Osteocyte (in vitro differentiated cells): Measurements from ENCODE around the gene KIAA1958. TPM values are rescaled to one million over a fixed set of nuclear protein-coding genes. Genes with fewer than 3 reads are reported as not detected.

Experiments used
- DNase-seq: peaks from one replicate; pipeline ENCODE4 v3.0.0; 2021; ENCODE audit warnings: mixed read lengths; ENCODE audit not compliant: unreplicated experiment; ENCODE audit errors: extremely low spot score
- H3K27ac Mint-ChIP-seq: one replicate; pipeline ENCODE4 v1.8.0; 2021; ENCODE audit warnings: mild to moderate bottlenecking, mixed read lengths; ENCODE audit not compliant: unreplicated experiment
- H3K27me3 Mint-ChIP-seq: one replicate; pipeline ENCODE4 v1.8.0; 2021; ENCODE audit warnings: mixed read lengths; ENCODE audit not compliant: unreplicated experiment
- H3K36me3 Mint-ChIP-seq: one replicate; pipeline ENCODE4 v1.8.0; 2021; ENCODE audit warnings: mixed read lengths; ENCODE audit not compliant: unreplicated experiment
- H3K4me1 Mint-ChIP-seq: one replicate; pipeline ENCODE4 v1.8.0; 2021; ENCODE audit warnings: mixed read lengths; ENCODE audit not compliant: unreplicated experiment
- H3K4me3 Mint-ChIP-seq: one replicate; pipeline ENCODE4 v1.8.0; 2021; ENCODE audit warnings: mild to moderate bottlenecking, moderate library complexity, mixed read lengths; ENCODE audit not compliant: unreplicated experiment
- H3K9me3 Mint-ChIP-seq: one replicate; pipeline ENCODE4 v1.8.0; 2021; ENCODE audit warnings: mixed read lengths; ENCODE audit not compliant: unreplicated experiment
- total RNA-seq: library from RNA; stranded (reverse); gene quantifications from 2 replicates; pipeline ENCODE4 v1.2.1, GENCODE V29; 2021
- TF ChIP-seq, protein P1 (sequence below): fragments of 200-600 bp; sonication (generic); IDR thresholded peaks from 2 replicates; pipeline ENCODE4 v1.5.0; 2021; ENCODE audit warnings: antibody characterized with exemption, mild to moderate bottlenecking, moderate library complexity

KIAA1958 gene
- total RNA-seq, 1 donor from 2014 or later = 4.9 TPM

DNA sequence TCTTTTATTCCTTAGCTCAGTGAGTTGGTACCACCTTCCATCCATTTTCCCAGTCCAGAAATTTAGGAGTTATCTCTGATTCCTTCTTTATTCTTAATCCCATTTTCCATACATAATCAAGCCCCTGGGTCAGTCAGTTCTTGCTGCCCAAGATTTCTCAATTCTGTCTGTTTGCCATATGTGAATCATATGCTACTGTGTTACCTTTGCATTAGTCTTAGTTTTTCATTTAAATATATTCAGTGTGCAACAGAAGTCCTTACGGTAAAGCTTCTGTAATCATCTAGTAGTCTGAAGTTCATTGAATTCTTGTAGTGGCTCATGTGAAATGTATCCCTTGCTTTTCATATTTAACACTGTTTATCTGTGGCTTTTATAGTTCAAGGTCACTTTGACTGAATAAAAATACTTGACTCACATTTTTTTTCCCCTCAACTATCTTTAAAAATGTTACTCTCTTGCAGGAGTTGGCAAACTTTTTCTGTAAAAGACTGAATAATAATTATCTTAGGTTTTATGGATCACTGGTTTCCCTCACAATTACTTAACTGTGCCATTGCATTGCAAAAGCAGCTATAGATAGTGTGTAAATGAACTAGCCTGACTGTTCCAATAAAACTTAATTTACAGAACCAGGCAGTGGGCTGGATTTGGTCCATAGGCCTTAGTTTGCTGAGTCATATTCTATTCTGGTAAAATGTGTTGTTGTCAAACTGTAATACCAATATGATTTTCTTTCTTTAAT lies 6.9 kb downstream of the KIAA1958 start:
- Mint-ChIP-seq H3K9me3 (peaks cover 29% of the 10 kb centered on the region), H3K4me3 (no peak overlapping the region), H3K4me1 (peaks cover 10% of the 10 kb centered on the region), H3K27ac (no peak overlapping the region), H3K27me3 (no peaks in the 10 kb centered on the region), H3K36me3 (peaks cover 29% of the 10 kb centered on the region)
- DNase-seq = no peak
- TF ChIP-seq, protein P1, sequence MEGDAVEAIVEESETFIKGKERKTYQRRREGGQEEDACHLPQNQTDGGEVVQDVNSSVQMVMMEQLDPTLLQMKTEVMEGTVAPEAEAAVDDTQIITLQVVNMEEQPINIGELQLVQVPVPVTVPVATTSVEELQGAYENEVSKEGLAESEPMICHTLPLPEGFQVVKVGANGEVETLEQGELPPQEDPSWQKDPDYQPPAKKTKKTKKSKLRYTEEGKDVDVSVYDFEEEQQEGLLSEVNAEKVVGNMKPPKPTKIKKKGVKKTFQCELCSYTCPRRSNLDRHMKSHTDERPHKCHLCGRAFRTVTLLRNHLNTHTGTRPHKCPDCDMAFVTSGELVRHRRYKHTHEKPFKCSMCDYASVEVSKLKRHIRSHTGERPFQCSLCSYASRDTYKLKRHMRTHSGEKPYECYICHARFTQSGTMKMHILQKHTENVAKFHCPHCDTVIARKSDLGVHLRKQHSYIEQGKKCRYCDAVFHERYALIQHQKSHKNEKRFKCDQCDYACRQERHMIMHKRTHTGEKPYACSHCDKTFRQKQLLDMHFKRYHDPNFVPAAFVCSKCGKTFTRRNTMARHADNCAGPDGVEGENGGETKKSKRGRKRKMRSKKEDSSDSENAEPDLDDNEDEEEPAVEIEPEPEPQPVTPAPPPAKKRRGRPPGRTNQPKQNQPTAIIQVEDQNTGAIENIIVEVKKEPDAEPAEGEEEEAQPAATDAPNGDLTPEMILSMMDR = no peak

DNA sequence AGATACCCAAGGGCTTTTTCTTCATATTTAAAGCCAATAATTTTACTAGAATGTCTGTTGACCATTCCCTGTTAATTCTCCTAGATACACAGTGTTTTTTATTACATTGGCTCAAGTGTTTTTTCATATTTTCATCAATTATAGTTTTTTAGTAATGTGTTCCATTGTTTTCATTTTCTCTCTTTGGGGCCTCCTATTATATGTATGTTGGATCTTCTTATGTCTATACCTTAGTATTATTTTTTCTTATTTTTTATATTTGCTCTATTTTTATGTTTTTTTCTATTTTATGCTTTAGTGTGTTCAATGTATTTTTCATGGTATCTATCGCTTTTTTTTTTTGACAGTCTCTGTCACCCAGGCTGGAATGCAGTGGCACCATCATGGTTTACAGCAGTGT lies 7.5 kb downstream of the KIAA1958 start:
- H3K4me1 Mint-ChIP-seq = peaks cover 6% of the 10 kb centered on the region
- no peak overlapping the region for H3K4me3 Mint-ChIP-seq
- peaks cover 29% of the 10 kb centered on the region for H3K9me3 Mint-ChIP-seq
- no peaks in the 10 kb centered on the region for H3K27me3 Mint-ChIP-seq
- no peak for DNase-seq
- no peak overlapping the region for H3K27ac Mint-ChIP-seq
- TF ChIP-seq, protein P1 = no peak
- H3K36me3 Mint-ChIP-seq = peaks cover 29% of the 10 kb centered on the region

DNA sequence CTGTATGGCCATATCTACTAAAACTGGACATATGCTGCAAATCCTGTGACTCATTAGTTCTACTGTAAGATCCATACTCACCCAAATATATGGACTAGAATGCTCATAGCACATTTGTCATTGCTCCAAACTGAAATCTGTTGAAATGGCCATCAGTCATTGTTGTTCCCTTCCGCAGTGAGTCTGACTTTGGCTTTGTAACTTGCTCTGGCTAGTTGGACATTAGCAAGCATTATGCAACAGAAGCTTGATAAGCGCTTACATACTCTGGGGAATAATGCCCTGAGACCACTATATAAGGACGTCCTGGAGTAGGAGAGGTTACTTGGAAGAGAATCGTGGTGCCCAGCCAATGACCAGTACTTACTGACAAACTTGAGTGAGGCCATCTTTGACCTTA lies 9.0 kb downstream of the KIAA1958 start:
- Mint-ChIP-seq H3K4me3 (no peak overlapping the region), H3K4me1 (peaks cover 6% of the 10 kb centered on the region), H3K27me3 (no peaks in the 10 kb centered on the region), H3K9me3 (peaks cover 29% of the 10 kb centered on the region), H3K27ac (no peak overlapping the region), H3K36me3 (peaks cover 29% of the 10 kb centered on the region)
- DNase-seq = no peak
- TF ChIP-seq, protein P1 = no peak

DNA sequence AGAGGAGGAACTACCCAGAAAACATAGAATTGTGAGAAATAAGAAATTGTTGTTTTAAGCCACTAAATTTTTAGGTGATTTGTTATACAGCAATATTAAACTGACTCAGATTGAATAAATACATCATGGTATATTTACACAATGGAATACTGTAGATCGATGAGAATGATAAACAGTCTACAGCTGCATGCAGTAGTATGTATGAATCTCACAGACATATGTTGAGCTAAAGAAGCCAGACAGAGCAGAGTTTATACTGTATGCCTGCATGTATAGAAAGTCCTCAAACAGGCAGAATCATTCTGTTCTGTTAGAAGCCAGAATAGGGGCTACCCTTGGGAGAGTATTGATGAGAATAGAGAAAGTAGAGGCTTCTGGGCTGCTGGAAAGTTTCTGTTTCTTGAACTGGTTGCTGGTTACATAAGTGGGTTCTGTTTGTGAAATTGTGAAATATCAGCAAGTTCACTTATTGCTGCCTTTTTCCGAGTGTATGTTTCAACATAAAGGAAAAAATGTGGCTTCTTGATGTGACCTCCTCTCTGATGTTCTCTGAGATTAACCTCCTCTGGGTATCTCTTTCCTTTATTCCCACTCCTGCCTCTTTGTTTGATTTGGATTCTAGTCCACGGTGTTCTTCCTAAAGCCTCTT lies 9.6 kb downstream of the KIAA1958 start:
- Mint-ChIP-seq H3K36me3 (peaks cover 29% of the 10 kb centered on the region), H3K27ac (no peak overlapping the region), H3K27me3 (no peaks in the 10 kb centered on the region), H3K4me1 (peaks cover 6% of the 10 kb centered on the region), H3K4me3 (no peak overlapping the region), H3K9me3 (peaks cover 29% of the 10 kb centered on the region)
- DNase-seq = no peak
- TF ChIP-seq, protein P1 = no peak

DNA sequence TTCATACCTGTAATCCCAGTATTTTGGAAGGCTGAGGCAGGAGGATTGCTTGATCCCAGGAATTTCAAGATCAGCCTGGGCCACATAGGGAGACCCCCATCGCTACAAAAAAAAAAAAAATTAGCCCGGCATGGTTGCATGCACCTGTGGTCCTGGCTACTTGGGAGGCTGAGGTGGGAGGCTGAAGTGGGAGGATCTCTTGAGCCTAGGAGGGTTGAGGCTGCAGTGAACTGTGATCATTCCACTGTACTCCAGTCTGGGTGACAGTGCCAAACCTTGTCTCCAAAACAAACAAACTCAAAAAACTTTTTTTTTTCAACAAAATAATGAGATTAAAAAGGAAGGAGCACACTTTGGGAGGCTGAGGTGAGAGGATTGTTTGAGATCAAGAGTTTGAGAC lies 14.2 kb downstream of the KIAA1958 start:
- Mint-ChIP-seq H3K27ac (no peak overlapping the region), H3K27me3 (no peaks in the 10 kb centered on the region), H3K4me3 (no peak overlapping the region), H3K36me3 (peaks cover 2% of the 10 kb centered on the region), H3K4me1 (peaks cover 11% of the 10 kb centered on the region), H3K9me3 (peaks cover 3% of the 10 kb centered on the region)
- no peak for DNase-seq
- TF ChIP-seq, protein P1 = no peak
